ENCODE results near the gene LSM4.

- TF ChIP-seq, protein P1, sequence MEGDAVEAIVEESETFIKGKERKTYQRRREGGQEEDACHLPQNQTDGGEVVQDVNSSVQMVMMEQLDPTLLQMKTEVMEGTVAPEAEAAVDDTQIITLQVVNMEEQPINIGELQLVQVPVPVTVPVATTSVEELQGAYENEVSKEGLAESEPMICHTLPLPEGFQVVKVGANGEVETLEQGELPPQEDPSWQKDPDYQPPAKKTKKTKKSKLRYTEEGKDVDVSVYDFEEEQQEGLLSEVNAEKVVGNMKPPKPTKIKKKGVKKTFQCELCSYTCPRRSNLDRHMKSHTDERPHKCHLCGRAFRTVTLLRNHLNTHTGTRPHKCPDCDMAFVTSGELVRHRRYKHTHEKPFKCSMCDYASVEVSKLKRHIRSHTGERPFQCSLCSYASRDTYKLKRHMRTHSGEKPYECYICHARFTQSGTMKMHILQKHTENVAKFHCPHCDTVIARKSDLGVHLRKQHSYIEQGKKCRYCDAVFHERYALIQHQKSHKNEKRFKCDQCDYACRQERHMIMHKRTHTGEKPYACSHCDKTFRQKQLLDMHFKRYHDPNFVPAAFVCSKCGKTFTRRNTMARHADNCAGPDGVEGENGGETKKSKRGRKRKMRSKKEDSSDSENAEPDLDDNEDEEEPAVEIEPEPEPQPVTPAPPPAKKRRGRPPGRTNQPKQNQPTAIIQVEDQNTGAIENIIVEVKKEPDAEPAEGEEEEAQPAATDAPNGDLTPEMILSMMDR (IDR thresholded peaks at IDR 0.05 in 8 of 11, conservative IDR thresholded peaks at IDR 0.05 in 3 of 11) = peak in 9 of 11 experiments; percentile 16 to 67 (median 49)
- TF ChIP-seq POLR2A (IDR thresholded peaks at IDR 0.05) (peak; percentile 5 to 71 (median 18)), POLR2AphosphoS5 (IDR thresholded peaks at IDR 0.05) (peak; percentile 94 to 97 (median 95))
Measured at GRCh38 chr19:18322759-18323460, at the start of gene LSM4.
